ENCODE measurements around the gene OASL. TPM values are rescaled to one million over a fixed set of nuclear protein-coding genes. Genes with fewer than 3 reads are reported as not detected.

OASL gene
- total and polyA plus RNA-seq, 9 of the 15 experiments (the other 6 are each of a cell fraction or from before 2014, with no cell fraction given): 0.14 TPM; not detected in 8

- ChIA-PET CTCF (ENCODE audit: low intra/inter-chr PET ratio) (interaction anchor here (0.6 to 1.7 kb wide), 8 partner anchors 112 to 802 kb away, joined by 3 to 12 read pairs (median 4); no protein-coding TSS in a partner anchor), POLR2A (interaction anchor here (0.6 to 0.9 kb wide), 5 partner anchors 9 to 323 kb away, joined by 3 read pairs; no protein-coding TSS in a partner anchor)
- no peaks in the 10 kb centered on the region for H3K9me3 ChIP-seq (replicated peaks; ENCODE audit: control insufficient read depth, insufficient read depth, low read depth, low read length)
- H4K20me1 ChIP-seq (replicated peaks; ENCODE audit: control insufficient read depth, insufficient read depth, low read length): no peaks in the 10 kb centered on the region
- H3K27me3 ChIP-seq (ENCODE audit: control insufficient read depth in 2 of 2, insufficient read depth in 2 of 2, low read length in 2 of 2): no peaks in the 10 kb centered on the region
- peak overlapping the region; percentile 80 for H2AFZ ChIP-seq (ENCODE audit: low read depth, low read length)
- no peak overlapping the region for H3K9ac ChIP-seq (ENCODE audit: insufficient read depth in 1 of 2, low read depth in 2 of 2, low read length in 2 of 2)
- FAIRE-seq (peak; percentile 92), DNase-seq (ENCODE audit: extremely low read depth in 1 of 4, low spot score in 3 of 4) (peak; percentile 43 to 72 (median 59)), ATAC-seq (peak; percentile 92)
- WGBS (ENCODE audit: insufficient coverage, low coverage, missing lambda C conversion rate): 22% methylated on average over 13 of the region's 13 CpGs
- H3K9me1 ChIP-seq (ENCODE audit: control insufficient read depth, insufficient read depth, low read length): no peaks in the 10 kb centered on the region
- peak overlapping the region; percentile 30 for H3K4me2 ChIP-seq (ENCODE audit: insufficient read depth, low read length)
- no peak overlapping the region for H3K4me3 ChIP-seq
- H3K36me3 ChIP-seq (ENCODE audit: control insufficient read depth, insufficient read depth, low read length): no peaks in the 10 kb centered on the region
- intact Hi-C loops (cut with micrococcal nuclease) (loop anchor here (1.0 to 5.0 kb wide), 5 partner anchors 67 to 388 kb away; partner anchors contain the start of gene SPPL3), in situ Hi-C loops (cut with MboI) (no loop called here)
- no peaks in the 10 kb centered on the region for H3K79me2 ChIP-seq (ENCODE audit: control insufficient read depth, insufficient read depth, low read length)
- BruUV-seq (replicated peaks): no TSS peak
- peaks cover 0 to 2% of the 10 kb centered on the region in 2 experiments; a peak in 1 of 5 replicates for H3K4me1 ChIP-seq (replicated peaks in 1 of 2; ENCODE audit: control insufficient read depth in 2 of 2, insufficient read depth in 2 of 2, low read length in 2 of 2)
- H3K27ac ChIP-seq (ENCODE audit: extremely low read depth, low read depth, low read length): no peak overlapping the region
- TF ChIP-seq CC2D1A (IDR thresholded peaks at IDR 0.05) (0 out of 2 replicates have a peak, but pooled peaks have one; percentile 24), RAD21 (CRISPR knock-in tag; conservative IDR thresholded peaks at IDR 0.05 in 1 of 2, IDR thresholded peaks at IDR 0.05 in 1 of 2) (peak; percentile 81 to 94), BCOR (IDR thresholded peaks at IDR 0.05) (peak; percentile 65; the same call in 1 of the 2 replicates), CEBPG (CRISPR knock-in tag; IDR thresholded peaks at IDR 0.05) (no peak), CEBPG (tag; conservative IDR thresholded peaks at IDR 0.05 in 1 of 2, IDR thresholded peaks at IDR 0.05 in 1 of 2) (peak in 1 of 2 experiments; percentile 48; a peak in 1 of 4 replicates), ZNF146 (CRISPR knock-in tag; IDR thresholded peaks at IDR 0.05; ENCODE audit: unreplicated experiment) (no peak), MEF2A (IDR thresholded peaks at IDR 0.05; ENCODE audit: control insufficient read depth, low read depth, low read length) (no peak), SNAPC5 (CRISPR knock-in tag; IDR thresholded peaks at IDR 0.05) (no peak), RBM14 (IDR thresholded peaks at IDR 0.05; ENCODE audit: borderline replicate concordance, insufficient read depth, low read depth, low read length) (no peak)
Observed at GRCh38 chr12:120971299-120972180, 67.5 kb downstream of the OASL start.
